Natural killer cell (primary cell): Measurements from ENCODE around the gene POR. TPM values are rescaled to one million over a fixed set of nuclear protein-coding genes. Genes with fewer than 3 reads are reported as not detected.
A peak's percentile ranks its signal among the peaks of the same experiment; 100 is the strongest.
"Not testable (repeated sequence)": the region's sequence is repeated elsewhere in the genome, so short reads cannot be mapped to it uniquely, and the experiment has no call there.

Experiments
- ATAC-seq, 3 donors: fragments of 150-1000 bp in 2 of 3; fragments of 200-7000 bp in 1 of 3; cut with Tn5 transposase; 1 replicate in 1 of 3; 2 replicates in 2 of 3; pipeline ENCODE4 v1.10.0; 2021; ENCODE audit warnings: mild to moderate bottlenecking in 2 of 3, moderate library complexity in 2 of 3
- DNase-seq, 2 donors: peaks; one replicate each; pipeline versions ENCODE4 v3.0.0 to v3.0.0-alpha.2; 2013 to 2021; ENCODE audit warnings: mixed read lengths in 1 of 2
- H3K27ac ChIP-seq: one replicate; pipeline ENCODE4 v1.5.1; 2013; ENCODE audit warnings: mild to moderate bottlenecking, low read length
- H3K27me3 ChIP-seq: one replicate; pipeline ENCODE4 v1.6.1; 2013; ENCODE audit warnings: low read length; ENCODE audit not compliant: control insufficient read depth, insufficient read depth
- H3K36me3 ChIP-seq: one replicate; pipeline ENCODE4 v1.6.1; 2013; ENCODE audit warnings: low read length; ENCODE audit not compliant: control insufficient read depth, insufficient read depth
- H3K4me1 ChIP-seq: one replicate; pipeline ENCODE4 v1.6.1; 2013; ENCODE audit warnings: low read length; ENCODE audit not compliant: control insufficient read depth, insufficient read depth
- H3K4me3 ChIP-seq: one replicate; pipeline ENCODE4 v1.5.1; 2013; ENCODE audit warnings: low read length
- H3K9me3 ChIP-seq: one replicate; pipeline ENCODE4 v1.6.1; 2013; ENCODE audit warnings: low read length; ENCODE audit not compliant: control insufficient read depth, insufficient read depth
- H3K27ac Mint-ChIP-seq, 2 donors: one replicate each; pipeline ENCODE4 v1.8.0; 2022; ENCODE audit warnings: mild to moderate bottlenecking in 2 of 2, mixed read lengths in 2 of 2, moderate library complexity in 1 of 2
- H3K27me3 Mint-ChIP-seq, 2 donors: one replicate each; pipeline ENCODE4 v1.8.0; 2022; ENCODE audit warnings: low read depth in 2 of 2, mixed read lengths in 2 of 2
- H3K36me3 Mint-ChIP-seq: one replicate; pipeline ENCODE4 v1.8.0; 2022; ENCODE audit warnings: mixed read lengths
- H3K4me1 Mint-ChIP-seq, 2 donors: one replicate each; pipeline ENCODE4 v1.8.0; 2022; ENCODE audit warnings: mixed read lengths in 2 of 2
- H3K4me3 Mint-ChIP-seq: one replicate; pipeline ENCODE4 v1.8.0; 2022; ENCODE audit warnings: mild to moderate bottlenecking, moderate library complexity, mixed read lengths
- H3K9me3 Mint-ChIP-seq, 2 donors: one replicate each; pipeline ENCODE4 v1.8.0; 2022; ENCODE audit warnings: mixed read lengths in 2 of 2
- CTCF ChIP-seq: fragments of 200-600 bp; IDR thresholded peaks from one replicate; pipeline ENCODE4 v1.8.0; 2022; ENCODE audit warnings: antibody characterized with exemption
- WGBS: methylation state at CpG from one replicate; pipeline ENCODE4 v1.1.7; 2013; ENCODE audit warnings: missing lambda C conversion rate; ENCODE audit not compliant: insufficient coverage; 5-methylcytosine and 5-hydroxymethylcytosine counted together
- intact Hi-C: fragments of 100-400 bp; cut with micrococcal nuclease; formaldehyde crosslinking; loops from one replicate; pipeline ENCODE4 v1.14.2; 2022
- total RNA-seq, 4 donors: library from RNA; stranded (reverse); fragments of 120-200 nt in 1 of 4; gene quantifications; one replicate each; pipeline versions ENCODE4 v1.2.3 to v1.2.4, GENCODE V29; 2013 to 2022

The POR gene
- total RNA-seq, 3 donors from 2014 or later (not counting 1 experiment from before 2014, with no cell fraction given), result 56.0 to 60.5 (median 58.3) TPM

- no peaks in the 10 kb centered on the region for H3K27me3 Mint-ChIP-seq
- intact Hi-C loops, result no loop called here
- ATAC-seq, result no peak
- Histone ChIP-seq H3K36me3 (no peaks in the 10 kb centered on the region), H3K9me3 (no peaks in the 10 kb centered on the region), H3K27ac (no peak overlapping the region), H3K4me3 (no peak overlapping the region), H3K4me1 (no peaks in the 10 kb centered on the region), H3K27me3 (no peaks in the 10 kb centered on the region)
- no peaks in the 10 kb centered on the region for H3K4me1 Mint-ChIP-seq
- H3K9me3 Mint-ChIP-seq, result no peaks in the 10 kb centered on the region
- H3K36me3 Mint-ChIP-seq, result no peaks in the 10 kb centered on the region
- TF ChIP-seq CTCF, result no peak
- no peak overlapping the region for H3K27ac Mint-ChIP-seq
- no peak for DNase-seq
- no peak overlapping the region for H3K4me3 Mint-ChIP-seq
- WGBS, result 92% methylated on average over 7 of the region's 9 CpGs
Observed at GRCh38 chr7:75900617-75901315, 14.2 kb upstream of the POR start.

DNA sequence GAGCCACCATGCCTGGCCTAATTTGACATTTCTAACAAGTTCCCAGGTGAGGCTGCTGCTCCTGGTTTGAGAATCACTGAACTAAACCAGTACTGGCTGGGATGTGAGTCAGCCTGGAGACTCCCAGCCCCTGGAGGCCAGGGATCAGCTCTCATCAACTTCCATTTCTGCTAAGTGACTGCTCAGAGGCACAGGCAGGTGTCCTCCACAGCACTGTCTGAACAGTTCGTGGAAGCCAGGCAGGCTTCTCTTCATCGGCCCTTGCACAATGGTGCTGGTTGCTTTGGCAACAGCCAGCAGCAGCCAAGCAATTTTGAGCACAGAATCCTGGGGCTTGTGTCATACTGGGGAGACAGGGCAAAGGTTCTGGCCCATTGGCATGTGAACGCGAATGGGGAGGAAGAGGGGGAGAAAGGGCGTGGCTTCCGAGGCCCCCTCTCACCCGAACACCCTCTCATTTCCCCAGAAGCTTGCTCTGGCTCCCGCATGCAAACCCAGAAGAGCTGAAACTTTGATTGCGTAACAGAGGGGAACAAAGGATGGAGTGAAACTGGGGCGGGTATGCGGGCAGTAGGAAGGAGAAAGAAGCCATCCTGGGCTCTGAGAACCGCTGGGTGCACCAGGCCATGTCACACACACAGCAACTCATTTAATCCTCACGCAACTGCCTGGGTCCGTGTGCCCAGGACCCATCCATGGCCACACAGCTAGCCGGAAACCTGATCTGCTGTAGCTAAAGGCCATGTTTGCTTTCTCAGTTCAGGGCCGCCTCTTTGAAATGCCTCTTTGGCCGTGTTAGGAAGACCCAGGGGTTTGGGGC is 9.0 kb upstream of the POR start:
- DNase-seq (no peak), ATAC-seq (peak in 1 of 3 donors; percentile 37)
- Histone ChIP-seq H3K27ac (no peak overlapping the region), H3K36me3 (no peaks in the 10 kb centered on the region), H3K4me1 (no peaks in the 10 kb centered on the region), H3K4me3 (no peak overlapping the region), H3K9me3 (no peaks in the 10 kb centered on the region), H3K27me3 (no peaks in the 10 kb centered on the region)
- intact Hi-C loops, result no loop called here
- Mint-ChIP-seq H3K4me1 (no peaks in the 10 kb centered on the region), H3K36me3 (no peaks in the 10 kb centered on the region), H3K27me3 (peaks cover 0 to 4% of the 10 kb centered on the region in 2 donors), H3K4me3 (no peak overlapping the region), H3K27ac (no peak overlapping the region), H3K9me3 (no peaks in the 10 kb centered on the region)
- 53% methylated on average over 13 of the region's 17 CpGs for WGBS
- no peak for TF ChIP-seq CTCF

DNA sequence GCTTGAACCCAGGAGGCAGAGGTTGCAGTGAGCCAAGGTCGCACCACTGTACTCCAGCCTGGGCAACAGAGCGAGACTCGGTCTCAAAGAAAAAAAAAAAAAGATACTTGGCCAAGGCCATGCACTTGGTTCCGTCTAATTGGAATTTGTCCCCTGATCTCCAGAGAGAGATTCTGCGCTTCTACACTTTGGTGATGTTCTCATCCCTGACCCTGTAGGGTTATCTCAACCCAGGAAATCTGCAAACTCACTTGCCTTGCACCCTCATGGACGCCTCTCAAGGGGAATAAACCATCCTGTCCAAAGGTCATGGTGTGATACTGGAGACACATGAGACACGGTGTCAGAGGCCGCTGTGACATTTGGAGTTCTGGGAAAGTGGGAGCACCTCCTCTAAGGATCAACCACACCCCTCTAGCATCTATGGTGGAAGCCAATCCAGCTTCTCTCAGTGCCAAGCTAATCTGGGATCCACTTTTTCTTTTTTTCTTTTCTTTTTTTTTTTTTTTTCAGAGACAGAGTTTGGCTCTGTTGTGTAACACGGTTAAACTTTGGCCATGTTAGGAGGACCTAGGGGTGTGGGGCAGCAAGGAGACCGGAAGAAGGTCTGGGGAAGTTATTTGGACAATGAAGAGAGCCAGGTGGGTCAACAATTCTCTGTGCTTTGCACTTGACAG is 7.8 kb upstream of the POR start:
- no peak overlapping the region for H3K27ac ChIP-seq
- H3K36me3 ChIP-seq, result no peaks in the 10 kb centered on the region
- no peaks in the 10 kb centered on the region for H3K4me1 ChIP-seq
- no peaks in the 10 kb centered on the region for H3K9me3 Mint-ChIP-seq
- WGBS, result 92% methylated on average over 10 of the region's 10 CpGs
- DNase-seq (no peak), ATAC-seq (no peak)
- H3K36me3 Mint-ChIP-seq, result no peaks in the 10 kb centered on the region
- no peaks in the 10 kb centered on the region for H3K4me1 Mint-ChIP-seq
- TF ChIP-seq CTCF, result no peak
- peaks cover 0 to 4% of the 10 kb centered on the region in 2 donors for H3K27me3 Mint-ChIP-seq
- H3K4me3 ChIP-seq, result no peak overlapping the region
- H3K27me3 ChIP-seq, result no peaks in the 10 kb centered on the region
- no peaks in the 10 kb centered on the region for H3K9me3 ChIP-seq
- no peak overlapping the region for H3K27ac Mint-ChIP-seq
- intact Hi-C loops, result no loop called here
- no peak overlapping the region for H3K4me3 Mint-ChIP-seq

- H3K27ac ChIP-seq, H3K27me3 Mint-ChIP-seq, H3K9me3 Mint-ChIP-seq, ATAC-seq, H3K27me3 ChIP-seq, H3K4me3 ChIP-seq, H3K9me3 ChIP-seq, H3K36me3 Mint-ChIP-seq, H3K27ac Mint-ChIP-seq, H3K4me1 Mint-ChIP-seq, DNase-seq, H3K36me3 ChIP-seq, intact Hi-C loops, H3K4me1 ChIP-seq, H3K4me3 Mint-ChIP-seq: not testable (repeated sequence)
- WGBS, result 98% methylated on average over 8 of the region's 9 CpGs
Observed at GRCh38 chr7:75907668-75908039, 7.3 kb upstream of the POR start.
